ENCODE data around the gene ASB18.

- TF ChIP-seq CTCF (IDR thresholded peaks at IDR 0.05) (no peak), POLR2A (IDR thresholded peaks at IDR 0.05) (no peak)
Measured at GRCh38 chr2:236305964-236306605, 41.9 kb upstream of the ASB18 start.
